NCI-H128 (cell line): Measurements from ENCODE around the gene RPL39.
"Not testable (repeated sequence)": the region's sequence is repeated elsewhere in the genome, so short reads cannot be mapped to it uniquely, and the experiment has no call there.

Experiments used
- DNase-seq: peaks from one replicate; lab custom pipeline; 2025; ENCODE audit not compliant: unreplicated experiment; lab: John Stamatoyannopoulos, UW

RPL39 gene

DNA sequence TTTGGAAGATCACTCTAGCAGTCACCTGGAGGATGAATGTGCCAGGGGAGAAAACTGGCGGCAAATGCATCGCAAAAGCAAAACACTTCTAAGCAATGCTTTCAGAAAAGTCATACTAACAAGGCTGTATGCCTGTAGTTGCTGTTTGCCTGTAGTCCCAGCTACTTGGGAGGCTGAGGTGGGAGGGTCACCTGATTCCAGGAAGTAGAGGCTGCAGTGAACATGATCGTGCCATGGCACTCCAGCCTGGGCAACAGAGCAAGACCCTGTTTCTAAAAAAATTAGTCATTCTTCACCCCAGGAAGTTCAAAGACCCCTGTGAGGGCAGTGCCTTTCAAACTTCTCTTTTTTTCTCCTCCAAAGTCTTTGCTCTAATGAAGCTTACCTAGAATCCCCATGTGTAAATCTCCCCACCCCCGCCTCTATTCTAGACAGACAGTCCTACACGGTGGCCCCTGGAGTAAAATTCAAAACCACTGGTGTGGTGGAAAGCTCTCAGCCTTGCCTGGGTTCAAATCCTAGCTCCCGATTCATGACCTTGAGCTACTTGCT is 27.5 kb downstream of the RPL39 start:
- no peak for DNase-seq

DNA sequence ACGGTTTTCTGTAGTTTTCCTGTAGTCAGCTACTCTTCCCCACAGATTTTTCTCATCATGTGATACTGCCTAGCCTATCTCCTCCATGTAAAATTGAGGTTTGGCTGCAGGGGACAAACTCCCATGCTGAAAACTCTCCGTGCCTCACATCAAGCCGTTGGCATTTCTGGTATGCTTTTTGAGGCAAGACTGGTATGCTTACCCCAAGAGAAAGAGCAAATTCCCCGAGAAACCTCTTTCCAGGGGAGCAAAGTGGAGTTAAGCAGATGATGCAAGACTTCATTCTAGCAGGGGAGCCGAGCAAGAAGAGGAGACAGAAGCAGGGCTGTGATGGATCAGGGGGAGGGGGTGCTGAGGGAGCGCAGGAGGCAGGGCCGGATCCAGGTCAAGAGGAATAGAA is 28.2 kb downstream of the RPL39 start:
- DNase-seq = no peak

DNA sequence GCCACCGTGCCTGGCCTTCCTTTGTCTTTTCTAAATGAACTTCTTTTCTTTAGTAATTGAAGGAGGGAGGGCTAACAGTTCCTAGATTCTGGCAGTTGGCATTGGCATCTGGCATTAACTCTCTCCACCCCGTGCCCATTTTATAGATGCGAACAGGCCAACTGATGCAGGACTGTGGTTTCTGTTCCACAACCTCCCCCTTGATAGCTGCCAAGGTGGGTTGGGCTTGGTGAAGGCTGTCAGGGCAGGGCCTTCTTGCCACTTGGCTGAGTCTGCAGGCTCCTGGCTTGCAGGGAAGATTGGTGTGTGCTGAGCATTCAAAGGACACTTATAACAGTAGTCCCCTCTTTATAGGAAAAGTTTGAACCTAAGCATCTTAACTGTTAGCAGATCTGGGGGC is 28.7 kb downstream of the RPL39 start:
- no peak for DNase-seq

DNA sequence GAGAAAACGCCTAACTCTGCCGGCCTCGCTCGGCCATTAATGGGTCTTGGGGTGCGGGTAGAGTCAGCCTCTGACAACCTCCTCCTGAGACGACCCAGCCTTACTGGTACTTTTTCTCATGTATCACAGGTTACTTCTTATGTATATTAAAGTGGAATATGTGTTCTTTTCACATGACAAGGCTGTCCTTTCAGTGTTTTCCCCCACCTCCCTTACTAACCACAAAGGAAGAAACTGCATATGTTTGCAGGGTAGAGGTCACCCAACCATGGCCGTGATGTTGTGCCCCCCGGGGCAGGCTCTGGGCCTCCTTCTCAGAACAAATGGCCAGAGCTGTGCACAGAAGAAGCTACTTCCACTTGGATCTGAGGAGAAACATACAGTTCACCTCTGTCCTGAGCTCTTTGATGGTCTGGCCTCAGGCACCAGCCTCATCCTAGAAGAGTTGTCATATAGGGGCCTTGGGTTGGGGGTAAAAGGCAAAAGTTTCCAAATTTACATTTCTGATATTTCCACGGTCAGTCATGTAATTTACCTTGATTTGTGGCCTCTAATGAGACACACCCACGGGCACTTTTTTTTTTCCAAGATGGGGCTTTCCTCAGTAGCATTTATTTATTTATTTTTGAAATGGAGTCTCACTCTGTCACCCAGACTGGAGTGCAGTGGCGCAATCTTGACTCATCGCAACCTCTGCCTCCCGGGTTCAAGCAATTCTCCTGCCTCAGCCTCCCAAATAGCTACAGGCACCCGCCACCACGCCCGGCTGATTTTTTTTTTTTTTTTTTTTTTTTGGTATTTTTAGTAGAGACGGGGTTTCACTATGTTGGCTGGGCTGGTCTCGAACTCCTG is 31.2 kb downstream of the RPL39 start:
- no peak for DNase-seq

DNA sequence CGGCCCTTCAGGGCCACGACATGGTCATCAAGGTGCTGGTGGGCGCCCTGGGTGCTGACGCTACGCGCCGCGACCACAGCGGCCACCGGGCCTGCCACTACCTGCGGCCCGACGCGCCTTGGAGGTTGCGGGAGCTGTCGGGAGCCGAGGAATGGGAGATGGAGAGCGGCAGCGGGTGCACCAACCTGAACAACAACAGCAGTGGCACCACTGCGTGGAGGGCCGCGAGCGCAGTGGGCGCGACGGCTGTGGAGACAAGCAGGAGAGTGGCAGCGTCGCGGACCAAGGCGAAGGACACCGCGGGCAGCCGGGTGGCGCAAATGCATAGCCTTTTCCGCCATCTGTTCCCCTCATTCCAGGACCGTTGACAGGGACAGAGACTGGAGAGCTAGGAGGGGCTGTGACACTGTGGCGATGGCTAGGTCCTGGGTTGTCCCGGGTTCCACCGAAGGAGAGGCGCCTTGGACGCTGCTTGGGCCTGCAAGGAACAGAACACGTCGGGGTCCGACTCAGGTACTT is 32.1 kb downstream of the RPL39 start:
- DNase-seq = no peak

DNA sequence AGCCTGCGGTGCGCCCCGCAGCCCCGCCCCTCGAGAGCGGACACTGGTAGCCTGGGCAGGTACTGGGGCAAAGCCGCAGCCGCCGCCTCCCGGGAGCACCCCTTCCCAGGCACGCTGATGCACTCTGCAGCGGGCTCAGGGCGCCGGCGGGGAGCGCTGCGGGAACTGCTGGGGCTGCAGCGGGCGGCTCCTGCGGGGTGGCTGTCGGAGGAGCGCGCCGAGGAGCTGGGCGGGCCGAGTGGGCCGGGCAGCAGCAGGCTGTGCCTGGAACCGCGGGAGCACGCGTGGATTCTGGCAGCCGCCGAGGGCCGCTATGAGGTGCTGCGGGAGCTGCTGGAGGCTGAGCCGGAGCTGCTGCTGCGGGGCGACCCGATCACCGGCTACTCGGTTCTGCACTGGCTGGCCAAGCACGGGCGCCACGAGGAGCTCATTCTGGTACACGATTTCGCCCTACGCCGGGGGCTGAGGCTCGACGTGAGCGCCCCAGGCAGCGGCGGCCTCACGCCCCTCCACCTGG is 32.6 kb downstream of the RPL39 start:
- DNase-seq = no peak

DNA sequence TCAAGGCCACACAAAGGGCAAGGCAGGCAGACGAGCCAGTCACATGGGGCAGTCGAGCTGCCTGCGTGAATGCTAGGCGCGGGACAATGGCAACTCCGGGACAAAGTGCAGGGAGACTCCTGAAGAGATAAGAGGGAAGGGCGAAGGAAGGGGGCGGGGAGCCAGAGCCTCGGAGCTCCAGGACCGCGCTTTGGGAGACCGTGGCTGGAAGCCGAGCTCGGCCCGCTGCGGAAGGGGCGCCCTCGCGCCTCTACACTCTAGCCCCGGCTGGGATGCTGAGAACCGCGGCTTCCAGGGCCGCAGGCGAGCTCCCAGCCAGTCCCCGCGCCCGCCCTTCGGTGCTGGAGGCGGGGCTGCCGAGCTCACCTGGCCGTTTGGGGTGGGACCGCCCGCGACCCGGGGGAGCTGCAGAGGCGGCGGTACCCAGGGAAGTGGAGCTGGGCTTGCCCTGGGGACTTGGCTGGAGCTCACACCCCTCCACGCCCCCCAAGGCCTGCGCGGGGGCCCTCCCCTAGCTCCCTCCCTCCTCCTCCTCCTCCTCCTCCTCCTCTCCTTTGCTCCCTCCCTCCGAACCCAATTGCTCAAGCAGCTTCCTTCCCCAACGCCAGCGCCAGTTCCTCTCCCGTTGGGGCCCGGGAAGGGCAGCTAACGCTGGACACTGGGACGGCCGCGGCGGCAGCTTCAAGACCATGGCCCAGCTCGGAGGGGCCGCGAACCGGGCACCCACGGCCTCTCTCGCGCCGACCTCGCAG is 33.3 kb downstream of the RPL39 start, which contains the start of gene SOWAHD:
Gene SOWAHD (plus strand): TSS at position 610 of the 752 bp plus-strand sequence. CDS start 80 bp downstream, at position 690.
- DNase-seq = no peak

DNA sequence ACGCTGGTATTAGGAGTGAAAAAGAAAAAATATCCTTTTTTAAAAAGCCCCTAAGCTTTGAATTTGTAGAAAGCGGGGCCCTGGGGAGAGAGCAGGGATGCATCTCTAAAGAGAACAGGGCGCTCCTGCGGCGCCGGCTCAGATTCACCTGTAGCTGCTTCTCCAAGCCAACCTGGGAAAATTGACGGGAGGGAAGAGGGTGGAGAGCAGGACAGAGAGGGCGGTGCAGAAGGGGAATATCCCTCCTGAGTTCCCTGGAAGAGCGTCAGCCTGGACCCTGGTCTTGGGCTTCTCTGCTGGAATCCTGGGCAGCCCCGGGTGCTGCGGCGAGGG is 33.8 kb downstream of the RPL39 start:
- no peak for DNase-seq

DNA sequence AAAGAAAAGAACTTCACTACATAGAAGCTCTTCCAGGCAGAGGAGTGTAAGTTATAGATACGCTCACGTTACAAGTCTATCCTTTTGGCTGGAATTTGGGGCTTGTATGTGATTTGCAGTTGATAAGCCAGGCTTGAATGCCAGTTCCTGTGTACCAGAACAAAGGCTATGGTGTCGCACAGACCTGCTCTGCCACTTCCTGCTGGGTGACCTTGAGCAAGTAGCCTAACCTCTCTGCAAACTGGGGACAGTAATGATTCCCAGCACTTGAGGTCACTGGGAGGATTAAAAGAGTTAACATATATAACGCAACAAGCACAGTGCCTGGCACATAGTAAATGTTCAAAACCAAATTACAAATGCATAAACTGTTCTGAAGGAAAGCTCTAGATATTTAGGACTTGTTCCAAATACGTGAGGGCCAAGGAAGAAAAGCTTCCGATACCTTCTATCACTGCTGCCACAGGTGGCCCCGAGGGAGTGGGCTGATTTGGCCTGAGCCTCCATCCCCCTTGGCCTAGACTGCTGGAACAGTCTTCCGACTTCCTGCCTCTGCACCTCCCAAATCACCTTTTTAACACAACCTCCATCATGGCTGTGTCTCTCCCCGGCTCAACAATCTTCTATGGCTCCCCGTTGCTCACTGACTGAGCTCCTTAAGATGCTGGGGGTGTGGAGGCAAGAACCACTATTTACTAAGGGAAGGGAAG is 34.3 kb downstream of the RPL39 start:
- DNase-seq = no peak

DNA sequence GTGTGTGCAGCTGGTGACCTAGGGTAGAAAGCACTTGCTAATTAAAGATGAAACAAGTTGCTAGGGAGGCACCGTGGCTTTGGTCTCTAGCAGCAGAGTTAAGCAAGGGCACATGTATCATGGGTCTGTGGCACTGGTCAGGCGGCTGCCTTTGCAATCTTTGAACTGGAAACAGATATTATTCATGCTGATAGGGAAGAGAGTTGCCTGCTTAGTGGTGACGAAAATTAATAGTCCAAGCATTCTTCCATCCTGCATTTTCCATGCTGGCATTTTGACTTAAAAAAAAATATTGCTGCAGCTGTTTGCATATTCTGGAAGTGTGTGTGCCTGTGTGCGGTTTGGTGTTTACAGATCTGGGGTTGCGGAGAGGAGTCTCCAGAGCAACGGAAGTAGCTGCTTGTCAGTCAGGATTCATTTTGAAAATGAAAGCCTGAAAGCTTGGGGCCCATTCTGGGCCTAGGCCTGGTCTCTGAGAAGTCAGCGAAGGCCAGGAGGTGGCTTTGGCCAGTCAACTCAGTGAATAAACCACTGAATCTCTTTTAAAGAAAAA is 35.4 kb downstream of the RPL39 start:
- no peak for DNase-seq

DNA sequence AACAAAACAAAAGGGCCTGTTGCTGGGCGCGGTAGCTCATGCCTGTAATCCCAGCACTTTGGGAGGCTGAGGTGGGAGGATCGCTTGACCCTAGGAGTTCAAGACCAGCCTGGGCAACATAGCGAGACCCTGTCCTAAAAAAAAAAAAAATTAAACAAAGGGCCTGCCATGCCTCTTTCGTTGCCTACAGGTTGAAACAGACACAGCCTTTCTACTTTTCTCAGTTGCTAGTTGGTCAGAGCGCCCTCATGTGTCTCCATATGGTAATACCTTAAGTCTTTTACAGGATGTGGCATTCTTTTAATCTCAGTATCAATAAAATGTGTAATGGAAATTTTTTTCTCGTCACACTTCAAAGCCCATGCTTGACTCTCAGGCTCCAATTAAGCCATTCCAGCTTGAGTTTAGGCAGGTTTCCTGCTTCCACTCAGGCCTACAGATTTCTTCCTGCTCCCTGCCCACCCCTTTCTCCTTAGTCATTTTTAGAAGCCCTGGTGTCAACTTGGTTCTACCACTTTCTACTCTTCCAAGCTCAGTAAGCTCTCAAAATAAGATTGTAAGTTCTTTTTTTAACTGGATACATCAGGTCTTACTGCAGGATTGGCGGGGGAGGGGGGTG is 37.7 kb downstream of the RPL39 start:
- DNase-seq = no peak

DNA sequence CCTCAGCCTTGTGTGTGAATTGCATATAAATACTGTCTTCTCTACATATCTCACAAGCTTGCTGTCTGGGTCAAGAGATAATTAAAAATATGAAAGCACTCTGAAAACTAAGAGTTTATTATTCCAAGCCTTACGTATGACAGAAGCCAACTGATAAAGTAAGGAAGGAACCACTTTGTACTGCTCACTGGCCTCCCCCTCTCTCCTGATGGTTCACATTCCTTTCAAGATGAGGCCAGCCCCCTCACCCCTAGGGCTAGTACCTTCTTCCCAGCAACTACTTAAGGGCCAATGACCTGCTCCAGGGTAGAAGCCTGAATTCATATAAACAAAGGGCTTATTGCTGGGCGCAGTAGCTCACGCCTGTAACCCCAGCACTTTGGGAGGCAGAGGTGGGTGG is 38.4 kb downstream of the RPL39 start:
- no peak for DNase-seq

DNA sequence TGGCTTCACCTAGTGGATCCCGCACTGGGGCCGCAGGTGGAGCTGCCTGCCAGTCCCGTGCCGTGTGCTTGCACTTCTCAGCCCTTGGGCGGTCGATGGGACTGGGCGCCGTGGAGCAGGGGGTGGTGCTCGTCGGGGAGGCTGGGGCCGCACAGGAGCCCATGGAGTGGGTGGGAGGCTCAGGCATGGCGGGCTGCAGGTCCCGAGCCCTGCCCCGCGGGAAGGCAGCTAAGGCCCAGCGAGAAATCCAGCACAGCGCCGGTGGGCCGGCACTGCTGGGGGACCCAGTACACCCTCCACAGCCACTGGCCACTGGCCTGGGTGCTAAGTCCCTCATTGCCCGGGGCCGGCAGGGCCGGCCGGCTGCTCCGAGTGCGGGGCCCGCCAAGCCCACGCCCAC is 40.7 kb downstream of the RPL39 start:
- not testable (repeated sequence) for DNase-seq

DNA sequence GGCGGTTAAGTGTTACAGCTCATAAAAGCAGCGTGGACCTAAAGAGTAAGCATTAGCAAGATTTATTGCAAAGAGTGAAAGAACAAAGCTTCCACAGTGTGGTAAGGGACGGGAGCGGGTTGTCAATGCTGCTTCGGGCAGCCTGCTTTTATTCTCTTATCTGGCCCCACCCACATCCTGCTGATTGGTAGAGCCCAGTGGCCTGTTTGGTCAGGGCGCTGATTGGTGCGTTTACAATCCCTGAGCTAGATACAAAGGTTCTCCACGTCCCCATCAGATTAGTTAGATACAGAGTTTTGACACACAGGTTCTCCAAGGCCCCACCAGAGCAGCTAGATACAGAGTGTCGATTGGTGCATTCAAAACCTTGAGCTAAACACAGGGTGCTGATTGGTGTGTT is 41.3 kb downstream of the RPL39 start:
- not testable (repeated sequence) for DNase-seq

DNA sequence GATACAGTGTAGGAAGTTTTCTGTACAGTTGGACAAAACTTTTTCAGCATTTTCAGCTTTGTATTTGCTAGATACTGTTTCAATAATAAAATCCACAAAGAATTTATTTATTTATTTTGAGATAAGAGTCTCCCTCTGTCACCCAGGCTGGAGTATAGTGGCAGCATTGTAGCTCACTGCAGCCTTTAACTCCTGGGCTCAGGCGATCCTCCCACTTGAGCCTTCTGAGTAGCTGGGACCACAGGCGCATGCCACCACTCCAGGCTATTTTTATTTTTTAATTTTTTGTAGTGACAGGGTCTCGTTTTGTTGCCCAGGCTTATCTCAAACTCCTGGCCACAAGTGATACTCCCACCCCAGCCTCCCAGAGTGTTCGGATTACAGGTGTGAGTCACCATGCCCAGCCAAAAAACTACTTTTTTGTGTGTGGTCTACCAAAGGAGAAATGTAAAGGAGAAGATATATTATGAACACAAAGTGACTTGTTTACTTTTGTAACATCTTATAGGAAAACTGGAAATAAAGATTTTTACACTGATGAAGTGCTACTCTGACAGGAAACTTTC is 46.1 kb downstream of the RPL39 start:
- DNase-seq = no peak

DNA sequence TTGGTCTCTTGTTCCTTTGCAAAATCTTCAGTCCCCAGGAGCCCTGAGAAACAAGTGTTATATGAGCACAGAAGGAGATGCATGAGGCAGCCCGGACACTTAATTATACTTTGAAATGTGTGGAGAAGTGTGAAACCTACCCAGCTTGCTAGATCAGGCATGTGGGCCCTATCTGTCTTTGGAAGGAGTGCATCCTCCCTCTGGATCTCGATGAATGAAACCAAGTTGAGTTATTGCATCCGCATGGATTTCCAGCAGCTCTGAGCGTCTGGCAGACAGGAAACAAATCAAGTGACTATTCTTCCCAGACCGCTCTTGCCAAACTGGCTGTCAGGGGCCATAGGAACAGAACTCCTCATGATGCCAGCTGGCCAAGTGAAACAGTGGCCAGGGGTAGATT is 52.7 kb downstream of the RPL39 start:
- DNase-seq = no peak
